H1 (cell line): Measurements from ENCODE around the gene NOS1AP. TPM values are rescaled to one million over a fixed set of nuclear protein-coding genes. Genes with fewer than 3 reads are reported as not detected.

ENCODE experiments used
- CTCF ChIA-PET: fragments of 300-600 bp; sonication (Branson Sonifier 250); formaldehyde crosslinking; loops from one replicate; lab custom pipeline; 2021; ENCODE audit not compliant: partially characterized antibody; lab: Charles Lee
- POLR2A ChIA-PET: fragments of 300-600 bp; sonication (Branson Sonifier 250); formaldehyde crosslinking; loops from one replicate; lab custom pipeline; 2021; ENCODE audit warnings: inconsistent platforms; ENCODE audit not compliant: partially characterized antibody; lab: Charles Lee
- DNase-seq, 2 experiments: peaks; one replicate each; pipeline versions ENCODE4 v3.0.0 to v3.0.0-alpha.2; 2010 to 2022; ENCODE audit warnings: low spot score in 2 of 2, low read depth in 1 of 2, mixed read lengths in 1 of 2
- FAIRE-seq: peaks from 2 replicates; lab custom pipeline; 2011; peaks lifted over from hg19 to GRCh38; lab: Jason Lieb, UNC
- H2AFZ ChIP-seq: 2 replicates; pipeline ENCODE4 v1.8.1; 2012; ENCODE audit warnings: low read length, inconsistent platforms
- H2AK5ac ChIP-seq: 2 replicates; pipeline ENCODE4 v1.6.1; 2013; ENCODE audit warnings: low read depth, low read length
- H2BK120ac ChIP-seq: replicated peaks from 2 replicates; pipeline ENCODE3; 2013; ENCODE audit warnings: low read depth, low read length, inconsistent platforms
- H2BK12ac ChIP-seq: 2 replicates; pipeline ENCODE4 v1.6.1; 2013; ENCODE audit warnings: low read depth, low read length
- H2BK15ac ChIP-seq: 2 replicates; pipeline ENCODE4 v1.6.1; 2013; ENCODE audit warnings: low read length
- H2BK20ac ChIP-seq: 2 replicates; pipeline ENCODE4 v1.6.1; 2013; ENCODE audit warnings: low read length
- H2BK5ac ChIP-seq: 2 replicates; pipeline ENCODE4 v1.6.1; 2013; ENCODE audit warnings: low read depth, low read length
- H3K14ac ChIP-seq: 2 replicates; pipeline ENCODE4 v1.6.1; 2013; ENCODE audit warnings: inconsistent platforms; ENCODE audit not compliant: insufficient read length
- H3K18ac ChIP-seq: 2 replicates; pipeline ENCODE4 v1.6.1; 2013; ENCODE audit warnings: low read length; ENCODE audit errors: extremely low read depth
- H3K23ac ChIP-seq: 2 replicates; pipeline ENCODE4 v1.6.1; 2013; ENCODE audit warnings: inconsistent platforms; ENCODE audit not compliant: insufficient read length
- H3K23me2 ChIP-seq: 2 replicates; pipeline ENCODE4 v1.6.1; 2013; ENCODE audit warnings: low read depth, low read length
- H3K27ac ChIP-seq: 2 replicates; pipeline ENCODE4 v1.6.1; 2011; ENCODE audit warnings: low read depth, low read length, inconsistent platforms
- H3K27me3 ChIP-seq, 4 experiments: replicated peaks in 1 of 4; 1 replicate in 1 of 4; 2 replicates in 3 of 4; pipeline versions ENCODE4 v1.6.1 to v1.8.1; 2011 to 2013; ENCODE audit warnings: low read length in 3 of 4, mild to moderate bottlenecking in 3 of 4, inconsistent platforms in 2 of 4, mixed read lengths in 2 of 4, moderate library complexity in 1 of 4; ENCODE audit not compliant: control insufficient read depth in 3 of 4, insufficient read depth in 3 of 4; ENCODE audit errors: extremely low read depth in 1 of 4
- H3K36me3 ChIP-seq, 4 experiments: 2 replicates each; pipeline versions ENCODE4 v1.6.1 to v1.8.1; 2011 to 2013; ENCODE audit warnings: mild to moderate bottlenecking in 4 of 4, low read length in 3 of 4, moderate library complexity in 2 of 4, control low read depth in 1 of 4, inconsistent platforms in 1 of 4; ENCODE audit not compliant: insufficient read depth in 4 of 4, control insufficient read depth in 2 of 4
- H3K4ac ChIP-seq: replicated peaks from 2 replicates; pipeline ENCODE3; 2013; ENCODE audit warnings: low read length, low read depth, mixed read lengths, inconsistent platforms; ENCODE audit not compliant: insufficient read length
- H3K4me1 ChIP-seq, 4 experiments: replicated peaks in 1 of 4; 1 replicate in 1 of 4; 2 replicates in 3 of 4; pipeline versions ENCODE4 v1.6.1 to v1.8.1; 2011 to 2013; ENCODE audit warnings: low read length in 3 of 4, inconsistent platforms in 2 of 4, mixed read lengths in 1 of 4; ENCODE audit not compliant: insufficient read depth in 4 of 4, control insufficient read depth in 3 of 4
- H3K4me2 ChIP-seq, 2 experiments: 2 replicates each; pipeline versions ENCODE4 v1.6.1 to v1.8.1; 2011 to 2013; ENCODE audit warnings: low read depth in 2 of 2, low read length in 2 of 2, control low read depth in 1 of 2, inconsistent platforms in 1 of 2, mild to moderate bottlenecking in 1 of 2; ENCODE audit not compliant: insufficient read depth in 1 of 2
- H3K4me3 ChIP-seq, 4 experiments: fragments of 200-600, 300-600 bp in 1 of 4; sonication (generic), shearing (Covaris generic), sonication (Bioruptor Twin) in 1 of 4; 2 replicates each; pipeline versions ENCODE4 v1.5.1 to v1.8.1; 2011 to 2016; ENCODE audit warnings: low read length in 4 of 4, low read depth in 3 of 4, control low read depth in 2 of 4, inconsistent platforms in 2 of 4, mild to moderate bottlenecking in 2 of 4, mixed read lengths in 1 of 4, moderate library complexity in 1 of 4; ENCODE audit not compliant: insufficient read depth in 2 of 4; ENCODE audit errors: extremely low read depth in 1 of 4
- H3K56ac ChIP-seq: replicated peaks from 2 replicates; pipeline ENCODE3; 2013; ENCODE audit warnings: low read depth, mild to moderate bottlenecking, mixed read lengths, low read length, inconsistent platforms; ENCODE audit not compliant: insufficient read length
- H3K79me1 ChIP-seq: 2 replicates; pipeline ENCODE4 v1.6.1; 2013; ENCODE audit warnings: low read depth, low read length, control low read depth
- H3K79me2 ChIP-seq, 2 experiments: 2 replicates each; pipeline versions ENCODE4 v1.6.1 to v1.8.1; 2012 to 2013; ENCODE audit warnings: low read length in 2 of 2, mild to moderate bottlenecking in 2 of 2, inconsistent platforms in 1 of 2; ENCODE audit not compliant: insufficient read depth in 2 of 2, control insufficient read depth in 1 of 2
- H3K9ac ChIP-seq, 4 experiments: replicated peaks in 1 of 4; 1 replicate in 1 of 4; 2 replicates in 3 of 4; pipeline versions ENCODE4 v1.6.1 to v1.8.1; 2011 to 2013; ENCODE audit warnings: low read depth in 3 of 4, low read length in 3 of 4, control low read depth in 2 of 4, mild to moderate bottlenecking in 2 of 4, moderate library complexity in 2 of 4, inconsistent platforms in 1 of 4; ENCODE audit errors: extremely low read depth in 1 of 4
- H3K9me3 ChIP-seq, 2 experiments: 2 replicates each; pipeline versions ENCODE4 v1.6.1 to v1.8.1; 2012 to 2013; ENCODE audit warnings: mild to moderate bottlenecking in 2 of 2, moderate library complexity in 2 of 2, control low read depth in 1 of 2, inconsistent platforms in 1 of 2, low read depth in 1 of 2, low read length in 1 of 2, mixed read lengths in 1 of 2; ENCODE audit not compliant: insufficient read depth in 2 of 2
- H4K20me1 ChIP-seq, 2 experiments: replicated peaks in 1 of 2; 2 replicates each; pipeline versions ENCODE3 to v1.8.1; 2011 to 2013; ENCODE audit warnings: inconsistent platforms in 2 of 2, low read length in 2 of 2, mild to moderate bottlenecking in 1 of 2; ENCODE audit not compliant: insufficient read depth in 2 of 2, control insufficient read depth in 1 of 2
- H4K5ac ChIP-seq: 2 replicates; pipeline ENCODE4 v1.6.1; 2013; ENCODE audit warnings: low read length, low read depth, mixed read lengths, inconsistent platforms; ENCODE audit not compliant: insufficient read length
- H4K8ac ChIP-seq: 2 replicates; pipeline ENCODE4 v1.8.0; 2013; ENCODE audit warnings: mild to moderate bottlenecking, moderate library complexity, low read length, inconsistent platforms; ENCODE audit not compliant: insufficient read depth; ENCODE audit errors: extremely low read depth
- H4K91ac ChIP-seq: replicated peaks from 2 replicates; pipeline ENCODE3; 2013; ENCODE audit warnings: low read length, mixed read lengths, inconsistent platforms; ENCODE audit not compliant: insufficient read length
- BCL11A ChIP-seq, 2 experiments: IDR thresholded peaks; one replicate each; pipeline ENCODE4 v1.6.1; 2011; ENCODE audit warnings: low read depth in 2 of 2, low read length in 2 of 2, mild to moderate bottlenecking in 2 of 2
- EP300 ChIP-seq, 2 experiments: IDR thresholded peaks; 1 replicate in 1 of 2; 2 replicates in 1 of 2; pipeline ENCODE4 v1.6.1; 2011 to 2012; ENCODE audit warnings: low read depth in 2 of 2, low read length in 2 of 2, mild to moderate bottlenecking in 2 of 2, borderline replicate concordance in 1 of 2, inconsistent platforms in 1 of 2, moderate library complexity in 1 of 2
- GABPA ChIP-seq: IDR thresholded peaks from 2 replicates; pipeline ENCODE4 v1.6.1; 2011; ENCODE audit warnings: mild to moderate bottlenecking, low read length, moderate library complexity, borderline replicate concordance; ENCODE audit not compliant: insufficient read depth
- GTF2F1 ChIP-seq: IDR thresholded peaks from 2 replicates; pipeline ENCODE4 v1.6.1; 2012; ENCODE audit warnings: low read depth, low read length, improper control_type of control experiment, borderline replicate concordance
- HDAC6 ChIP-seq: IDR thresholded peaks from one replicate; pipeline ENCODE4 v1.7.1; 2012; ENCODE audit warnings: low read depth, mild to moderate bottlenecking, inconsistent platforms, low read length, moderate library complexity
- JUND ChIP-seq: IDR thresholded peaks from 2 replicates; pipeline ENCODE4 v1.6.1; 2011; ENCODE audit warnings: mild to moderate bottlenecking, improper control_type of control experiment, low read length
- KDM4A ChIP-seq: IDR thresholded peaks from one replicate; pipeline ENCODE4 v1.7.1; 2012; ENCODE audit warnings: low read depth, mild to moderate bottlenecking, moderate library complexity, low read length, inconsistent platforms; ENCODE audit not compliant: severe bottlenecking
- SP1 ChIP-seq: IDR thresholded peaks from 2 replicates; pipeline ENCODE4 v1.6.1; 2011; ENCODE audit warnings: low read depth, low read length
- USF2 ChIP-seq: IDR thresholded peaks from 2 replicates; pipeline ENCODE4 v1.6.1; 2011; ENCODE audit warnings: low read length, improper control_type of control experiment
- WGBS, 2 experiments: shearing (Covaris generic) in 1 of 2; methylation state at CpG; one replicate each; pipeline versions ENCODE4 v1.1.6 to v1.1.7; 2013 to 2015; ENCODE audit warnings: low lambda C conversion rate in 2 of 2, mixed read lengths in 2 of 2, inconsistent platforms in 1 of 2, low coverage in 1 of 2, missing lambda C conversion rate in 1 of 2; ENCODE audit not compliant: insufficient replicate concordance in 2 of 2, insufficient coverage in 1 of 2, insufficient read length in 1 of 2; ENCODE audit errors: extremely low coverage in 1 of 2, missing lambda C conversion rate in 1 of 2; 5-methylcytosine and 5-hydroxymethylcytosine counted together
- polyA plus RNA-seq, 7 experiments: library from polyadenylated mRNA; depleted of rRNA in 3 of 7; stranded (reverse) in 5 of 7; unstranded in 2 of 7; fragments of >200 nt in 5 of 7; fragments of 200-250 nt in 2 of 7; gene quantifications; 1 replicate in 5 of 7; 2 replicates in 1 of 7; 4 replicates in 1 of 7; pipeline versions ENCODE4 v1.2.1 to v1.2.3, GENCODE V29; 2011 to 2013; ENCODE audit warnings: missing spikeins in 2 of 7, mixed read lengths in 2 of 7
- total RNA-seq: library from RNA; stranded (reverse); fragmentation: NEBNext Ultra II Directional; extraction: Animal tissue kit (Norgen Biotek cat#: 25700); gene quantifications from 2 replicates; pipeline ENCODE4 v1.2.1, GENCODE V29; 2021
- TF ChIP-seq, protein P1 (sequence below): IDR thresholded peaks from 2 replicates; pipeline ENCODE4 v1.6.1; 2012; ENCODE audit warnings: low read length, inconsistent platforms

The NOS1AP gene
- total and polyA plus RNA-seq, 2 of the 8 experiments (the other 6 are each of a cell fraction or from before 2014, with no cell fraction given), result 2.4 to 12.1 TPM

DNA sequence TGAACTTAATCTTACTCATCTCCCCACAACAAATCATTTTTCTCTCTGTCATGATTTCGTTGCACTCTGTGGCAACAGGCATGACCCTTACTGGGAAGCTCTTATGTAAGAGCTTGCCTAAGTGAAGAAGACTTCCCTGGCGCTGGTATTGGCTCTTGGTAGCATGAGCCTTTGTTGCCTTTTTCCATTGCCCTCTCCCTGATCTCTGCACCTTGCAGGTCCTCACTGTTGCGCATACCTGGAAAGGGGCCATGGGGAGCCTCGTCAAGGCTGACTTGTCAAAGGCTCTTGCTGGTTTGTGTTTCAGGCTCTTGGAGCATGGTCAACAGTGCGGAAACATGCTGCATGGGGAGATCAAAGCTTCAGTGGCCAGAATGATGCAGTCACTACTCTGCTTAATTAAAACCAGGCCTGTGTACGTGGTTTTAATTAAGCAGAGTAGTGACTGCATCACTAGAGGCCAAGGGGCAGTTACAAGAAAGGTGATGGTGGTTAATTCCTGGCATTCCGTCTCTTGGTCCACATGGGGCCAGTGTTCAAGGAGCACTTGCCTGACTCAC lies 165.8 kb downstream of the NOS1AP start:
- Histone ChIP-seq H2BK20ac (no peak overlapping the region), H3K56ac (no peak overlapping the region), H2BK15ac (no peak overlapping the region; the same call in 1 of the 2 replicates), H3K27me3 (no peaks in the 10 kb centered on the region), H3K4me1 (peaks cover 0 to 19% (median 9%) of the 10 kb centered on the region in 4 experiments; a peak in 5 of 7 replicates), H4K8ac (no peak overlapping the region), H2BK5ac (no peak overlapping the region), H2AK5ac (no peak overlapping the region), H2BK12ac (no peak overlapping the region), H3K4me3 (no peak overlapping the region), H3K18ac (no peak overlapping the region), H3K9me3 (no peaks in the 10 kb centered on the region), H2AFZ (no peak overlapping the region), H3K4ac (no peak overlapping the region), H3K36me3 (no peaks in the 10 kb centered on the region; a peak in 1 of 8 replicates), H3K79me2 (peaks cover 0 to 29% of the 10 kb centered on the region in 2 experiments; a peak in 2 of 4 replicates), H4K5ac (no peak overlapping the region), H4K20me1 (no peaks in the 10 kb centered on the region), H4K91ac (no peak overlapping the region), H3K4me2 (no peak overlapping the region), H3K79me1 (no peaks in the 10 kb centered on the region; the same call in 1 of the 2 replicates), H3K9ac (no peak overlapping the region), H3K27ac (no peak overlapping the region), H3K23ac (no peak overlapping the region), H2BK120ac (no peak overlapping the region), H3K14ac (no peak overlapping the region), H3K23me2 (no peaks in the 10 kb centered on the region)
- no peak for FAIRE-seq
- ChIA-PET CTCF (no interaction called here), POLR2A (interaction anchor here (1.2 kb wide), 1 partner anchor 165 kb away, joined by 3 read pairs; no protein-coding TSS in a partner anchor)
- WGBS, 2 experiments, result 85% methylated on average over 7 of the region's 7 CpGs; no CpG with 5 or more reads in 1 of the 2 experiments
- no peak for DNase-seq
- TF ChIP-seq BCL11A (IDR thresholded peaks at IDR 0.05; ENCODE audit: low read depth in 2 of 2, low read length in 2 of 2), result no peak
- TF ChIP-seq GABPA, result no peak
- TF ChIP-seq EP300 (IDR thresholded peaks at IDR 0.05; ENCODE audit: borderline replicate concordance in 1 of 2, low read depth in 2 of 2, low read length in 2 of 2), result no peak
- no peak for TF ChIP-seq KDM4A
- no peak for TF ChIP-seq GTF2F1
- TF ChIP-seq SP1, result no peak
- TF ChIP-seq USF2, result no peak
- TF ChIP-seq, protein P1, sequence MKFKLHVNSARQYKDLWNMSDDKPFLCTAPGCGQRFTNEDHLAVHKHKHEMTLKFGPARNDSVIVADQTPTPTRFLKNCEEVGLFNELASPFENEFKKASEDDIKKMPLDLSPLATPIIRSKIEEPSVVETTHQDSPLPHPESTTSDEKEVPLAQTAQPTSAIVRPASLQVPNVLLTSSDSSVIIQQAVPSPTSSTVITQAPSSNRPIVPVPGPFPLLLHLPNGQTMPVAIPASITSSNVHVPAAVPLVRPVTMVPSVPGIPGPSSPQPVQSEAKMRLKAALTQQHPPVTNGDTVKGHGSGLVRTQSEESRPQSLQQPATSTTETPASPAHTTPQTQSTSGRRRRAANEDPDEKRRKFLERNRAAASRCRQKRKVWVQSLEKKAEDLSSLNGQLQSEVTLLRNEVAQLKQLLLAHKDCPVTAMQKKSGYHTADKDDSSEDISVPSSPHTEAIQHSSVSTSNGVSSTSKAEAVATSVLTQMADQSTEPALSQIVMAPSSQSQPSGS, result no peak
- TF ChIP-seq JUND, result no peak
- no peak for TF ChIP-seq HDAC6
